Measurements from ENCODE around the gene XCL1. TPM values are rescaled to one million over a fixed set of nuclear protein-coding genes. Genes with fewer than 3 reads are reported as not detected.

Gene XCL1
- total RNA-seq, 4 donors from 2014 or later, result 0.25 TPM; not detected in 3

Other genes starting within 250 kb of the XCL1 start
- gene XCL2, start 32.6 kb upstream of the XCL1 start, total RNA-seq, result not detected
- 10 to 100 TPM in 2 of 4 donors, 1 to 10 TPM in 2; 6.1 to 32.9 (median 19.1) TPM for gene DPT, start 152.6 kb downstream of the XCL1 start, total RNA-seq

Data from lower leg skin (tissue), 4 donors.